ENCODE measurements around the gene ALMS1. TPM values are rescaled to one million over a fixed set of nuclear protein-coding genes. Genes with fewer than 3 reads are reported as not detected.

ALMS1 gene
- total RNA-seq, 2 donors from 2014 or later = 34.2 to 44.5 TPM

DNA sequence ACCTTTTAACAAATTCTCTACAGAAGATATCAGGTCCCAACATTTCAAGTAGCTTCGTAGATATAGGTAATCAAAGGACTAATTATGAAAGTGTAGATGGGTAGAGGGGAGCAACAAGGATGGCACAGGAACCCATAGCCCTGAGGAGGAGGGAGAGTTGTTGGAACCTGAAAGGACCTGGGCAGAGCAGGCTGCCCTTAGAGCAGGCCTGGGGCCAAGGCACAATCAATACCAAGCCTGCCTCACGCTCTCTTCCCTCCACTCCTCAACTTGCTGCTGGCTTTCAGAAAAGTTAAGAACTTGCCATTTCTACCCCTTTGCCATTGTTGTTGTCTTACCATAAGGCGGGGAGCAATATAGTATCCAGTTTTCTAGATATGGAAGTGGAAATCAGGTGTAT is 266.7 kb downstream of the ALMS1 start:
- no peak for ATAC-seq
- no peaks in the 10 kb centered on the region for H3K9me3 ChIP-seq
- WGBS, 2 donors = 74 to 82% methylated on average over 3 of the region's 3 CpGs
- H3K4me3 ChIP-seq = no peak overlapping the region
- TF ChIP-seq POLR2A (IDR thresholded peaks at IDR 0.05) = no peak
- TF ChIP-seq, protein P1, sequence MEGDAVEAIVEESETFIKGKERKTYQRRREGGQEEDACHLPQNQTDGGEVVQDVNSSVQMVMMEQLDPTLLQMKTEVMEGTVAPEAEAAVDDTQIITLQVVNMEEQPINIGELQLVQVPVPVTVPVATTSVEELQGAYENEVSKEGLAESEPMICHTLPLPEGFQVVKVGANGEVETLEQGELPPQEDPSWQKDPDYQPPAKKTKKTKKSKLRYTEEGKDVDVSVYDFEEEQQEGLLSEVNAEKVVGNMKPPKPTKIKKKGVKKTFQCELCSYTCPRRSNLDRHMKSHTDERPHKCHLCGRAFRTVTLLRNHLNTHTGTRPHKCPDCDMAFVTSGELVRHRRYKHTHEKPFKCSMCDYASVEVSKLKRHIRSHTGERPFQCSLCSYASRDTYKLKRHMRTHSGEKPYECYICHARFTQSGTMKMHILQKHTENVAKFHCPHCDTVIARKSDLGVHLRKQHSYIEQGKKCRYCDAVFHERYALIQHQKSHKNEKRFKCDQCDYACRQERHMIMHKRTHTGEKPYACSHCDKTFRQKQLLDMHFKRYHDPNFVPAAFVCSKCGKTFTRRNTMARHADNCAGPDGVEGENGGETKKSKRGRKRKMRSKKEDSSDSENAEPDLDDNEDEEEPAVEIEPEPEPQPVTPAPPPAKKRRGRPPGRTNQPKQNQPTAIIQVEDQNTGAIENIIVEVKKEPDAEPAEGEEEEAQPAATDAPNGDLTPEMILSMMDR (IDR thresholded peaks at IDR 0.05) = no peak
- H3K4me1 ChIP-seq = no peaks in the 10 kb centered on the region
- H3K27me3 ChIP-seq = no peaks in the 10 kb centered on the region
- DNase-seq = no peak
- intact Hi-C loops (cut with DNase I) = no loop called here
- no peak overlapping the region for H3K27ac ChIP-seq
- H3K36me3 ChIP-seq (replicated peaks in 1 of 2; ENCODE audit: insufficient read depth in 1 of 2, low read depth in 2 of 2) = no peaks in the 10 kb centered on the region

DNA sequence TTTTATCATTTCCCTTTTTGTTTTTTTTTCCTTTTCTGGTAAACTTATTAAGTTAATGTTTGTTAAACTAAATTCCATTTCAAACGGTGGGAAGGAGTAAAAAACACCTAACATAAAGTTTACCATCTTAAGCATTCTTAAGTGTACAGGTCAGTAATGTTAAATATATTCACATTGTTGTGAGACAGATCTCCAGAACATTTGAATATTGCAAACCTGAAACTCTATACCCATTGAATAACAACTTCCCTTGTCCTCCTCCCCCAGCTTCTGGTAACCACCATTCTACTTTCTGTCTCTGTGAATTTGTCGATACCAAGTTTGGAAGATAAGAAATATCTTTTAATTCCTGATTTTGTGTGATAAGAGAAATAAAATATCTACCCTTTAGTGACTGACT is 268.5 kb downstream of the ALMS1 start:
- no peak overlapping the region for H3K27ac ChIP-seq
- no peaks in the 10 kb centered on the region for H3K4me1 ChIP-seq
- no peak overlapping the region for H3K4me3 ChIP-seq
- no peaks in the 10 kb centered on the region for H3K9me3 ChIP-seq
- TF ChIP-seq, protein P1 (IDR thresholded peaks at IDR 0.05) = no peak
- TF ChIP-seq POLR2A (IDR thresholded peaks at IDR 0.05) = no peak
- DNase-seq (no peak), ATAC-seq (no peak)
- 27 to 37% methylated on average over 2 of the region's 2 CpGs for WGBS, 2 donors
- intact Hi-C loops (cut with DNase I) = no loop called here
- H3K36me3 ChIP-seq (replicated peaks in 1 of 2; ENCODE audit: insufficient read depth in 1 of 2, low read depth in 2 of 2) = no peaks in the 10 kb centered on the region
- H3K27me3 ChIP-seq = no peaks in the 10 kb centered on the region

Other genes starting within 250 kb of the ALMS1 start
- gene NOTO, start 183.3 kb upstream of the ALMS1 start, total RNA-seq = not detected
- gene SMYD5, start 171.6 kb upstream of the ALMS1 start, total RNA-seq = 10 to 100 TPM; 10.1 to 19.4 TPM
- 10 to 100 TPM; 11.7 to 21.4 TPM for gene PRADC1, start 152.6 kb upstream of the ALMS1 start, total RNA-seq
- 10 to 100 TPM; 88.7 to 92.3 TPM for gene CCT7, start 151.5 kb upstream of the ALMS1 start, total RNA-seq
- gene FBXO41, start 101.4 kb upstream of the ALMS1 start, total RNA-seq = 10 to 100 TPM in 1 of 2 donors, 1 to 10 TPM in 1; 4.3 to 11.2 TPM
- not detected for gene EGR4, start 92.3 kb upstream of the ALMS1 start, total RNA-seq